NCI-H2107 (cell line): Measurements from ENCODE around the gene DUXB.

Experiments used
- DNase-seq: peaks from one replicate; lab custom pipeline; 2025; lab: John Stamatoyannopoulos, UW

The DUXB gene

DNA sequence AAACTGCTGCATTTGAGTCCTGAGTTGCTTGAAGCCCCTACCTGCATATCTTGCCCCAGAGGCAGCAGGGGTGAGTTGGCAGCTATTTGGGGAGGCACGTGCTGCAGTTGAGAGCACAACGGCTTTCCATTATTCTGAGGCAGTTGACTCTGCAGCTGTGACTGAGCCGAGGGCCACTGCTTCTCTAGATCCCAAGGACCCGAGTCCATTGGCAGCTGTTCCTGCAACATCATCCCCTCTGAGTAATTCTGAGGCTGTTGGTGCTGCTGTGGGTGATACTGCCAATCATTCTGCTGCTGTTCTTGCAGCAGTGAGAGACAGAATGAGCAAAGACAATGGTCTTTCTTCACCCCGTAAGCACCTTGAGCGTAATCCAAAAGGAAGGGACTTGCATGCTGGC, 40.9 kb downstream of the DUXB start:
- no peak for DNase-seq

DNA sequence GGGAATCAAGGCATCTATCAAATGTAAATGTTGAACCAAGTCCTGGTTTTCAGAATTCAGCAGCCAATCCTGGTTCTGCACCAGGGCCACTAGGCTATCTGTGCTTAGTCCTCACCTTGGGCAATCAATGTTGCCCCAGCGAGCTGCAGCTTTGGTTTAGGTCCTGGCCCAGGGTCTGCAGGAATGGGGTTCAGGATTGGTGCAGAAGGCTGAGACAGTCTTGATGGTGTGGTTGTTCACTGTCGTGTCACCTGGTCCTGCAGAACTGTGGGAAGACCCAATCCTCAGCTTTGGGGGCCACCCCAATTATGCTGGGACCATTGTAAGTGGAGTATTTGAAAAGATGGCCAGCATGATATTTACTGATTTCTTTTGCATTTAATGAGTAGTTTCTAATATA, 43.1 kb downstream of the DUXB start:
- no peak for DNase-seq

GRCh38 chr16:75653922-75654321, 47.3 kb downstream of the DUXB start:
- no peak for DNase-seq

DNA sequence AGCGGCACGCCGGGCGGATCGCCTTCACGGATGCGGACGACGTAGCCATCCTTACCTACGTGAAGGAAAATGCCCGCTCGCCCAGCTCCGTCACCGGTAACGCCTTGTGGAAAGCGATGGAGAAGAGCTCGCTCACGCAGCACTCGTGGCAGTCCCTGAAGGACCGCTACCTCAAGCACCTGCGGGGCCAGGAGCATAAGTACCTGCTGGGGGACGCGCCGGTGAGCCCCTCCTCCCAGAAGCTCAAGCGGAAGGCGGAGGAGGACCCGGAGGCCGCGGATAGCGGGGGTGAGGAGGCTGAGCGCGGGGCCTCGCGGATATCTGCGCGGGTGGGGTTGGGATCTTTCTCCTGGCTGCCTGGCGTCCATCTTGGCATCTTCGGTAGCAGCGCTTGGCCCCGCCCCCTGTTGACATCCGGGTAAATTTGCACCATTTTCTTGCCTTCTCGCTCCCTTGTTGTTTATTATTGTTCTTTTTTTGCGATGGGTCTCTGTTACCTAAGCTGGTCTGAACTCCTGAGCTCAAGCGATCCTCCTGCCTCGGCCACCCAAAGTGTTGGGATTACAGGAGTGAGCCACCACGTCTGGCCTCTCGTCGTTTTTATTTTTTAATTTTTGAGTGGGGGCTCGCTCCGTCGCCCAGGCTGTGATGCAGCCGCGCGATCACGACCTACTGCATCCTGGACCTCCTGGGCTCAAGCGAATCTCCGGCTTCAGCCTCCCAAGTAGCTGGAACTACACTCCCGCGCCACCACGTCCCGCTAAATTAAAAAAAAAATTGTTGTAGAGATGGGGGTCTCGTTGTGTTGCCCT, 52.8 kb downstream of the DUXB start:
- peak; percentile 76 for DNase-seq

DNA sequence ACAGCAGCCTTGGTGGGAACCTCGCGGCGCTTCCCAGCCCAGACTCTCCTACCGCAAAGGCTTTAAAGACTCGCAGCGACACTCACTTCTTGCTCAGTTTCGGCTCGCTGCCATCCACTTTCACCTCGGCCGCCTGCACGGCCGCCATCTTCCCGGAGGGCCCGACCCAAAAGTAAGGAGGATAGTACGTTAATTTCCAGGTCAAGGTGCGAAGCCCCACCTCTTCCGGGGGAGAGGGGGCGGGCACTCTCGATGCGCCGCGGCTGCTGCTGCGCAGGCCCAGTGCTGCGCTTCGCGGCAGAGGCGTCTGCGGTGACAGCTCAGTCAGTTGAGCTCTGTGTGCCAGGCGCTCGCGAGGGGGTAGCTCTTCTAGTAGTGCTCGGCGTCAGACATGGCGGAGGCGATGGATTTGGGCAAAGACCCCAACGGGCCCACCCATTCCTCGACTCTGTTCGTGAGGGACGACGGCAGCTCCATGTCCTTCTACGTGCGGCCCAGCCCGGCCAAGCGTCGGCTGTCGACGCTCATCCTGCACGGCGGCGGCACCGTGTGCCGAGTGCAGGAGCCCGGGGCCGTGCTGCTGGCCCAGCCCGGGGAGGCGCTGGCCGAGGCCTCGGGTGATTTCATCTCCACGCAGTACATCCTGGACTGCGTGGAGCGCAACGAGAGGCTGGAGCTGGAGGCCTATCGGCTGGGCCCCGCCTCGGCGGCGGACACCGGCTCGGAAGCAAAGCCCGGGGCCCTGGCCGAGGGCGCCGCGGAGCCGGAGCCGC, 53.6 kb downstream of the DUXB start, which contains the start of the genes KARS1 and TERF2IP:
Gene KARS1 (minus strand): TSS at position 174 of the 773 bp plus-strand sequence. CDS start 26 bp downstream, at position 148.
Gene TERF2IP (plus strand): TSS at position 282 of the 773 bp plus-strand sequence. CDS start 110 bp downstream, at position 392.
- DNase-seq: peak; percentile 89

DNA sequence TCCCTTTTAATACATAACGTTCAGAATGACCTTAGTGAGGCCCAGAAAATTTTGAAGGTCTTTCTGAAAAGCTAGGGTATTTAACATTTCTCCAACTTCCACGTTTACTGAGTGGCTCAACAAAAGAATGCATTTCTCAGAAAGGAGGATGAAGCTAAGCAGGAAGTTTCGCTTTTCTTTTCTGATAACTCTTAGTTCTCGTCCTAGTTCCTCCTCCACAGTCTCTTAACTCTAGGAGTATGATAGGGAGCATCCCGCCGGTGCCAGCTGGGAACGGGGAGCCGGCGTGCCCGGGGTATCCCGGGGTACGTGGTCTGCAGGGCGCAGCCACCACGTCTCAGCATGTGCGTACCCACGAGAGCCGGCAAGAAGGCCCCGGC, 54.2 kb downstream of the DUXB start:
- DNase-seq: no peak

GRCh38 chr16:75644240-75645012, 56.8 kb downstream of the DUXB start:
- no peak for DNase-seq
